HG02763 (cell line): ENCODE data around the gene JAK2.
"Not testable (repeated sequence)": the region's sequence is repeated elsewhere in the genome, so short reads cannot be mapped to it uniquely, and the experiment has no call there.

ENCODE experiments used
- ATAC-seq: cut with Tn5 transposase; IDR thresholded peaks from one replicate; pipeline ENCODE4 v1.9.1; 2021; ENCODE audit warnings: mild to moderate bottlenecking, moderate library complexity; ENCODE audit not compliant: unreplicated experiment

JAK2 gene

DNA sequence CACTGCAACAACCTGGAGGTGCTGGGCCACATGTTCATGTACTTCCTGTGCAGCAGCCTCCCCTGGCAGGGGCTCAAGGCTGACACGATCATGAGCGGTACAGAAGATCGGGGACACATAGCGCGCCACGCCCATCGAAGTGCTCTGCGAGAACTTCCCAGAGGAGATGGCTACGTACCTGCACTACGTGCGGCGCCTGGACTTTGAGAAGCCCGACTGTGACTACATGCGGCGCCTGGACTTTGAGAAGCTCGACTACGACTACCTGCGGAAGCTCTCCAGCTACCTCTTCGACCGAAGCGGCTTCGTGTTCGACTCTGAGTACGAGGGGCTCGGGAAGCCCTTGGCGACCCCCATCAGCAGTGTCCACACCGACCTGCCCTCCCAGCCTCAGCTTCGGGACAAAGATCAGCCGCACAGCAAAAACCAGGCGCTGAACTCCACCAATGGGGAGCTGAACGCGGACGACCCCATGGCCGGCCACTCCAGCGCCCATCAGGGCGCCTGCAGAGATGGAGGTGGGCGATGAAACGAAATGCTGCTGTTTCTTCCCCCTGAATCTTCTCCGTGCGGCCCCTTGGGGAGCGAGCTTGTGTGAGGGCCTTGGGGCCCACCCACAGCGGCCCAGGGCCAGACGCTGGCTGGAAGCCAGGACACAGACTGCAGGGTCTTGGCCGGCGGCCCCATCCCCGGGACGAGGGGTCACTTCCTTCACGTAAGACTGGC, 56.5 kb downstream of the JAK2 start:
- ATAC-seq = no peak

GRCh38 chr9:5042661-5043178, 57.6 kb downstream of the JAK2 start:
- ATAC-seq = no peak

- no peak for ATAC-seq
Observed at GRCh38 chr9:5043381-5043780, 58.3 kb downstream of the JAK2 start.

- ATAC-seq = no peak
Observed at GRCh38 chr9:5044160-5044559, 59.1 kb downstream of the JAK2 start.

DNA sequence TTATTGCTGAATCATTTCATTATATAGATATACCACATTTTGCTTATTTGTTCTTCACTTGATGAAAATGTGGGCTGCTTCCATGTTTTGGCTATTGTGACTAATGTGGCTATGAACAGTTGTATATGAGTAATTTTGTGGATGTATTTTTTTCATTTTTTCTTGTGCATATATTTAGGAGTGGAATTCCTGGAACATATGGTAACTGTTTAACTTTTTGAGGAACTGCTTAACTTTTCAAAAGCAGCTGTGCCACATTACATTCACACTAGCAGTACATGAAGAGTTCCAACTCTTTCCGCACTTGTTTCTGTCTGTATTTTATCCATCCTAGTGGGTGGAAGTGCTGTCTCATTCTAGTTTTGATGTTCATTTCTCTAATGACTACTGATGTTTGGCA, 67.8 kb downstream of the JAK2 start:
- no peak for ATAC-seq

- ATAC-seq = no peak
Observed at GRCh38 chr9:5062631-5063030, 77.6 kb downstream of the JAK2 start.

GRCh38 chr9:5072871-5073270, 87.8 kb downstream of the JAK2 start:
- no peak for ATAC-seq

DNA sequence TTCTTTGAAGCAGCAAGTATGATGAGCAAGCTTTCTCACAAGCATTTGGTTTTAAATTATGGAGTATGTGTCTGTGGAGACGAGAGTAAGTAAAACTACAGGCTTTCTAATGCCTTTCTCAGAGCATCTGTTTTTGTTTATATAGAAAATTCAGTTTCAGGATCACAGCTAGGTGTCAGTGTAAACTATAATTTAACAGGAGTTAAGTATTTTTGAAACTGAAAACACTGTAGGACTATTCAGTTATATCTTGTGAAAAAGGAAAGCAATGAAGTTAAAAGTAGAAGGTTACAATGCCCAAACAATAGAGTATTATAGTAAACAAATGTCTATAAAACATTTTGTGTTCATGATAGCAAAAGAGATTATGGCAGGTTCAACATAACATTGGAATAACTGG, 88.6 kb downstream of the JAK2 start:
- ATAC-seq = no peak

DNA sequence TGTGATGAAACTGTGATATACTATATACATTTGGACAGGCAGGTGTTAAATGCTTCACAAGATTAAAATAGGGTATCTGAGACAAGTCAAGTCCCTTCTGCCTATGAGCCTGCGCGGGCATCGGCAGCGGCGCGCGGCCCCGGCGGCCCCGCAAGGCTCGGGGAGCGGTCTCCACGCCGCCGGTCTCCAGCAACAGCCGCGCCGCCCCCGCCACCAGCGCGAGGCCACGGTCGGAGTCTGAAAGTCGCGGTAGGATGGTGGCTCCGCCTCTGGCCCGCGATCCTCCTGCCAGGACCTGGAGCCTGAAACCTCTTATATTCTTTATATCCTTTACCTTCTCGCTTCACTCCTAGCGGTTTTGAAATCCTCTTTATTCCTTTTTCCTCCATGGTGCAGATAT, 100.9 kb downstream of the JAK2 start:
- ATAC-seq = no peak

DNA sequence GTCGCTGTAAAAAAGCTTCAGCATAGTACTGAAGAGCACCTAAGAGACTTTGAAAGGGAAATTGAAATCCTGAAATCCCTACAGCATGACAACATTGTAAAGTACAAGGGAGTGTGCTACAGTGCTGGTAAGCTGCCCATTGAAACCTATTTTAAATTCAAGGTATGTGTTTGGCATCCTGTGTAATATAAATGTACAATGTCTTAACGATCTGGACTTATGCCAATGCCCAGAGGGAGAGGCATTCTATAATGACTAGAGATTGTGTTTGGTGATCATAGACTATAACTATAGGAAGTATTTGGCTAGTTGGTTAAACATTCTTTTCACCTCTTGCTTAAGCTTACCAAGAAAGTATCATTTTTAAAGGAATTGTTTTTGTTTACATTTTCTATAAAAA, 104.7 kb downstream of the JAK2 start:
- no peak for ATAC-seq

GRCh38 chr9:5095795-5096194, 110.7 kb downstream of the JAK2 start:
- ATAC-seq = no peak

DNA sequence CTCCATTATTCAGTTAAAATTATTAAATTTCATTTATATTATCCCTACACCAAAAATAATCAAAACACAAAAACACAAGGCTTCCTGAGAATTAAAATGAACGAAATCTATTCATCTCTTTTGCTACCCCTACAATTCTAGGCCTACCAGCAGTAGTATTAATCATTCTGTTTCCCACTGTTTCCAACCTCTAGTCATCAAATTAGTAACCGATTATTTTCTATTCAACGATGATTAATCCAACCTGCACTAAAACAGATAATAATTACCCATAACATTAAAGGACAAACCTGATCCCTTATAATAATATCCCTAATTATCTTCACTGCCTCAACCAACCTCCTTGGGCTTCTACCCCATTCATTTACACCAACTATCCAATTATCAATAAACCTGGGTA, 114.4 kb downstream of the JAK2 start:
- no peak for ATAC-seq

- ATAC-seq = not testable (repeated sequence)
Observed at GRCh38 chr9:5101127-5101526, 116.1 kb downstream of the JAK2 start.

GRCh38 chr9:5106517-5106916, 121.4 kb downstream of the JAK2 start:
- ATAC-seq = not testable (repeated sequence)

DNA sequence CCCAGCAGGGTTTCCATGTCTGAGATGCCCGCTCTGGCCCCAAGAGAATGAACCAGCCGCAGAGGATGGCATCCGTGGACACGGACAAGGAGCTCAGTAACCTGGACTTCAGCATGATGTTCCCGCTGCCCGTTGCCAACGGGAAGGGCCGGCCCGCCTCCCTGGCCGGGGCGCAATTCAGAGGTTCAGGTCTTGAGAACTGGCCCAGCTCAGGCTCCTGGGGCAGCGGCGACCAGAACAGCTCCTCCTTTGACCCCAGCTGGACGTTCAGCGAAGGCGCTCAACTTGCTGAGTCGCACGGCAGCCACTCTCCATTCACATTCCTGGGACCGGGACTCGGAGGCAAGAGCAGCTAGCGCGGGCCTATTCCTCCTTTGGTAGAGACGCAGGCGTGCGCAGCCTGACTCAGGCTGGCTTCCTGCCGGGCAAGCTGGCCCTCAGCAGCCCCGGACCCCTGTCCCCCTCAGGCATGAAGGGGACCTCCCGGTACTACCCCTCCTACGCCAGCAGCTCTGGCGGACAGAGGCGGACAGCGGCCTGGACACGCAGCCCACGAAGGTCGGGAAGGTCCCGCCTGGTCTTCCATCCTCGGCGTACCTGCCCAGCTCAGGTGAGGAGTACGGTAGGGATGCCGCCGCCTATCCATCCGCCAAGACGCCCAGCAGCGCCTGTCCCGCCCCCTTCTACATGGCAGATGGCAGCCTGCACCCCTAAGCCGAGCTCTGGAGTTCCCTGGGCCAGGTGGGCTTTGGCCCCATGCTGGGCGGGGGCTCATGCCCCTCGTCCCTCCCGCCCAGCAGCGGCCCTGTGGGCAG, 126.0 kb downstream of the JAK2 start:
- no peak for ATAC-seq

DNA sequence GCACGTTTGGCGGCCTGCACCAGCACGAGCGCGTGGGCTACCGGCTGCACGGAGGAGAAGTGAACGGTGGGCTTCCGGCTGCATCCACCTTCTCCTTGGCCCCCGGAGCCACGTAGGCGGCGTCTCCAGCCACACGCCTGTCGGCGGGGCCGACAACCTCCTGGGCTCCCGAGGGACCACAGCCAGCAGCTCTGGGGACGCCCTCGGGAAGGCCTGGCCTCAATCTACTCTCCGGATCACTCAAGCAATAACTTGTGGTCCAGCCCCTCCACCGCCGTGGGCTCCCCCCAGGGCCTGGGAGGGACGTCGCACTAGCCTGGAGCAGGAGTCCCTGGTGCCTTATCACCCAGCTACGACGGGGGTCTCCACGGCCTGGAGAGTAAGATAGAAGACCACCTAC, 126.6 kb downstream of the JAK2 start:
- ATAC-seq = no peak

DNA sequence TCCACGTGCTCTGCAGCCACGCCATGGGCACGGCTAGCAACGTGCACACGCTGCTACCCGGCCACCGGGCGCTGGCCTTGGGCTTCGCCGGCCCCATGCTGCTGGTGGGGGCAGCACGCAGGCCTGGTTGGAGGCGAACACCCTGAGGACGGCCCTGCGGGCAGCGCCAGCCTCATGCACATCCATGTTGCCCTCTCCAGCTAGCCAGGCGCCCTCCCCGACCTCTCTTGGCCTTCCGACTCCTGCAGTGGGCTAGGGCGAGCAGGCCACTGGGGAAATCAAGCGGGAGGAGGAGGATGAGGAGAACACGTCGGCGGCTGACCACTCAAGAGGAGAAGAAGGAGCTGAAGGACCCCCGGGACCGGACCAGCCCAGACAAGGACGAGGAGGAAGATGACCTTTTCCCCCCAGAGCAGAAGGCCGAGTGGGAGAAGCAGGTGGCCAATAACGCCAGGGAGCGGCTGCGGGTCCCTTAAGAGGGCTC, 127.1 kb downstream of the JAK2 start:
- ATAC-seq = no peak

DNA sequence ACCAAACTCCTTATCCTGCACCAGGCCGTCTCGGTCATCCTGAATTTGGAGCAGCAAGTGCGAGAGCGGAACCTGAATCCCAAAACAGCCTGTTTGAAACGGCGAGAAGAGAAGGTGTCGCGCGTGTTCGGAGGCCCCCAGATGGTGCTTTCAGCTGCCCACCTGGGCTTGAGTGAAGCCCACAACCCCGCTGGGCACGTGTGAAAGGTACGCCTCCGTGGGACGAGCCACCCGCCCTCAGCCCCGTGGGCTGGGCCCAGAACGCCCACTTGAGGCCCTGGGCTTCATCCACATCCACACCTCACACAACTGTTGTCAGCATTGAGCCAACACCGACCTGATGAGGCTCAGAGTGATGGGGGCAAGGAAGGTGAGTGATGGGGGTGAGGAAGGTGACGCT, 127.6 kb downstream of the JAK2 start:
- no peak for ATAC-seq

DNA sequence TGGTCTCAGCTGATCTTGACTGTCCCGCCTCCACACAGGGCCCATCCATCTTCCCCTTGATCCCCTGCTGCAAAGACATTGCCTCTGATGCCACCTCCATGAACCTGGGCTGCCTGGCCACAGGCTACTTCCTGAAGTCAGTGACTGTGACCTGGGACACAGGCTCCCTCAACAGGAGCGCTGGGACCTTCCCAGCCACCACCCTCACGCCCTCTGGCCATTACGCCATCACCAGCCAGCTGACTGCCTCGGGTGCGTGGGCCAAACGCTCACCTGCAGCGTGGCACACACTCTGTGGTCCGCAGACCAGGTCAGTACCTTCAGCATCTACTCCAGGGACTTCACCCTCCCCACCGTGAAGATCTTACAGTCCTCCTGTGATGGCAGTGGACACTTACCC, 128.5 kb downstream of the JAK2 start:
- ATAC-seq = no peak

GRCh38 chr9:5113994-5114748, 129.1 kb downstream of the JAK2 start:
- ATAC-seq = no peak

- ATAC-seq = no peak
Observed at GRCh38 chr9:5122116-5122515, 137.0 kb downstream of the JAK2 start.
